ENCODE measurements around the gene ABHD17A.
"Not testable (repeated sequence)": the region's sequence is repeated elsewhere in the genome, so short reads cannot be mapped to it uniquely, and the experiment has no call there.

Gene ABHD17A

DNA sequence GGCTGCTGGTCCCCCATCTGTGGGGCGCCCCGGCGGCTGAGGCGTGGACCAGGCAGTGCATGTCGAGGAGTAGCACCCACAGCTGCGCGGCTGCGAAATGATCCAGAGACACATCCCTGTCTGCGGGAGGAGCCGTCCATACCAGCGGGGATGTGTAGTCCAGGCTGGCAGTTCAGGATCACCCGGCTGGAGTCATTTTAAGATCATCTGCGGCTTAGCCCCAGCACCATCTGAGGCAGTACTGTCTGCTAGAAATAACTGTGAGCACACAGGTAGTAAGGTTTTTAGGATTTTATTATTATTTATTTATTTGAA, 23.0 kb upstream of the ABHD17A start:
- no peak for DNase-seq

DNA sequence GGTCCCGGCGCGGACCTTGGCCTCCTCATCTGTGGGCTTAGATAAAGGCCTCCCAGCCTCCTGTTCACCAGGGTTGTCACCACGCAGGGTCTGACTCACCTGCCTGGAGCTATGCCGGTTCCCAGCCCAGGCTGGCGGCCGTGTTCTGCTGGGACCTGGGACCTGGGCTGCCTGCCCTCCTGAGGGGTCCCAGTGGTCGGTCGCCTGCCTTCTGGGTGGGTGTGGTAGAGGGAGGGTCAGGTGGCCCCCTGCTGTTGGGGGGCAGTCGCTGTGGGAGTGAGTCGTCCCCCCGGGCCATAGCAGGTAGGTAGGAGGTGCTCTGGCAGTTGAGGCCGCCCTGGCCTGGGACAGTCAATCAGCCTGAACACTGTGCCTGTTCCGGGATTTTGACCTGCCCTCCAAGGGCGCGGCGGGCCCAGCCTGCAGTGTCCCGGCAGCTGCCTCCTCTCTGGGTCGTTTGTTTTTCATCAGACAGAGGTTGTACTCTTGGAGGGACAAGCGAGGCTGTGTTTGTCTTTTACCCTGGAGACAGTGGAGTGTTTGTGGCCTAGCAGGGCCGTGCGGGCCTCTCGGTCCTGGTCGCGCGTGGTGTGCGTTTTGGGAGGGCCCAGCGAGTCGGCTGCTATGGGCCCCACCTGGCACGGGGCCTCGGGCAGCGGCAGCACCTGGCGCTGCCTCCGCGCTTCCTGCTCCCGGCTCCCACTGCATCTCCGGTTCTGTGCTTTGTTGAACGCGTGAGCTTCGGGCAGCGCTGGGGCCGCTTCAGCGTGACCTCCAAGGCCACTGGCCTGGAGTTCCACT, 22.5 kb upstream of the ABHD17A start:
- DNase-seq: no peak

DNA sequence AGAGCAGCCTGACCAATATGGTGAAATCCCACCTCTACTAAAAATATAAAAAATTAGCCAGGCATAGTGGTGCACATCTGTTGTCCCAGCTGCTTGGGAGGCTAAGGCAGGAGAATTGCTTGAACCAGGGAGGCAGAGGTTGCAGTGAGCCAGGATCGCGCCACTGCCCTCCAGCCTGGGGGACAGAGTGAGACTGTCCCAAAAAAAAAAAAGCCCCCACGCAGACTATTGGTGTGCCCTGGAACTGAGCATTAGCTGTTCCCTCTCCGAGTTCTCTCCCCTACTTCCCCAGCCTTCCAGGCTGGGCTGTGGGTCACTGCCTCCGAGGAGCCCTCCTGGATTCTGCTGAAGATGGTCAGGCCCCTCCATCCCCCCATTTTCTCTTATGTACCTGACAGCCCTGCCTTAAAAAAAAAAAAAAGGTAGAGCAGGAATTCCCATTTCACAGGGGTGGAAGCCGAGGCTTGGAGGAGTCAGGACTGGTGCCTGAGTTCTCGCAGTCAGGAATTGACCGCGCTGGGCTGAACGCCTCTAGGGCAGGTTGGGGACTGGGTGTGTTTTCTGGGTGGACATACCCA, 21.8 kb upstream of the ABHD17A start:
- no peak for DNase-seq

DNA sequence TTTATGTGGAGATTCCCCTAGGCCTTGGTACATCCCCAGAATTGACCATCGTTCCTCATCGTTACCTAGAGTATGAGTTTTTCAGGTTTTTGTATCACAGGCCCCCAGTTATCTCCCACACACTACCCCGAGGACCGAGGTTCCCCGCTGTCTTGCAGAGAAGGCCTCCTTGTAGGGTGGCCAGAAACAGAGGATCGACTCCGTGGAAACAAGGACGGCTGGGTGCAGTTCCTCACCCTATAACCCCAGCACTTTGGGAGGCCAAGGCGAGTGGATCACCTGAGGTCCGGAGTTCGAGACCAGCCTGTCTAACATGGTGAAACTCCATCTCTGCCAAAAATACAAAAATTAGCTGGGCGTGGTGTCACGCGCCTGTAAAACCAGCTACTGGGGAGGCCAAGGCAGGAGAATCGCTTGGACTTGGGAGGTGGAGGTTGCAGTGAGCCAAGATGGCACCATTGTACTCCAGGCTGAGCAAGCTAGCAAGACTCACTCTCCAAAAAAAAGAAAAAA, 20.6 kb upstream of the ABHD17A start:
- DNase-seq: no peak

GRCh38 chr19:1905110-1905862, 20.0 kb upstream of the ABHD17A start, which contains the start of the genes ADAT3 and SCAMP4:
Gene ADAT3, plus strand, starts transcription at chr19:1905399. Its CDS starts 6,649 bp downstream, at chr19:1912048.
Gene SCAMP4, plus strand, starts transcription at chr19:1905399. Its CDS starts 9,621 bp downstream, at chr19:1915020.
- peak; percentile 89 for DNase-seq

GRCh38 chr19:1904860-1905109, 19.5 kb upstream of the ABHD17A start:
- no peak for DNase-seq

- DNase-seq: no peak
These were observed 17.6 kb upstream of the ABHD17A start for GRCh38 chr19:1902923-1903322.

DNA sequence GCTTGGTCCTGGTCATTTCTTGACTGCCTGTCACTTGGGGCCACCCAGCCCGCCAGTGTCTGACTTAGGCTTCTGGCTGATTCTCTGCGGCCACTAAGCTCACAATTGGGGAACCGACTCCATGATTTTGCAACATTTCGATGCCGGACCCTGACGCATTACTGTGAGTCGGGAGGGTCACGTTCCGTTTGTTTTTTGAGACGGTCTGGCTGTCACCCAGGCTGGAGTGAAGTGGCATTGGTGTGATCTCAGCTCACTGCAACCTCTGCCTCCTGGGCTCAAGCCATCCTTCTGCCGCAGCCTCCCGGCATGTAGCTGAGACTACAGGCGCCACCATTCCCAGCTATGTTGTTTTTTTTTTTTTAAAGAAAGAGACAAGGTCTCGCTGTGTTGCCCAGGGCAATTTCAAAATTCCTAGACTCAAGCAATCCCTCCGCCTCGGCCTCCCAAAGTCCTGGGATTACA, 16.7 kb upstream of the ABHD17A start:
- DNase-seq: no peak

GRCh38 chr19:1896508-1896907, 11.2 kb upstream of the ABHD17A start:
- DNase-seq: no peak

DNA sequence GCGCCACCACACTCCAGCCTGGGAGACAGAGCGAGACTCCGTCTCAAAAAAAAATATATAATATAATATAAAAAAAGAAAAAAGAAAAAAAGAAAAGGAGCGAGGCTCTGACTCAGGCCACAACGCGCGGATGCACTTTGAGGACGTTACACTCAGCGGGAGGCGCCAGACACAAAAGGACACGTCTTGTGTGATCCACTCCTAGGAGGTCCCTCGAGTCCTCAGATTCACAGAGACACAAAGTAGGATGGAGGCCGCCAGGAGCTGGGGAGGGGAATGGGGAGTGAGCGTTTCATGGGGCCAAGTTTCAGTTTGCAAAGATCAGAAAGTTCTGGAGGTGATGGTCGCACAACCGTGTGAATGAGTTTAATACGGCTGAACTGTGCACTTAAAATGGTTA, 8.5 kb upstream of the ABHD17A start:
- DNase-seq: no peak

- DNase-seq: no peak
These were observed 4.6 kb upstream of the ABHD17A start for GRCh38 chr19:1889907-1890306.

DNA sequence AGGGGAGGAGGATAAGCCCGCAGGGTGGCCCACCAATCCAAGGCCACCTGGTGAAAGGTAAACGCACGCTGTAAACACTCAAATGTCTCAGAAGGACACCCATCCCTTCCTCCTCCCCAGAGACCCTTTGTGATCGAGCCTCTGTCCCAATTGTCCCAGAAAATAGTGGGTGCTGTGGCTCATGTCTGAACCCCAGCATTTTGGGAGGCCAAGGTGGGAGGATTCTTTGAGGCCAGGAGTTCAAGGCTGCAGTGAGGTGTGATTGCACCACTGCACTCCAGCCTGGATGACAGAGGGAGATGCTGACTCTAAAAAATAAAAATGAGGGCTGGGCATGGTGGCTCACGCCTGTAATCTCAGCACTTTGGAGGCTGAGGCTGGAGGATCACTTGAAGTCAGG, 3.1 kb upstream of the ABHD17A start:
- DNase-seq: no peak

DNA sequence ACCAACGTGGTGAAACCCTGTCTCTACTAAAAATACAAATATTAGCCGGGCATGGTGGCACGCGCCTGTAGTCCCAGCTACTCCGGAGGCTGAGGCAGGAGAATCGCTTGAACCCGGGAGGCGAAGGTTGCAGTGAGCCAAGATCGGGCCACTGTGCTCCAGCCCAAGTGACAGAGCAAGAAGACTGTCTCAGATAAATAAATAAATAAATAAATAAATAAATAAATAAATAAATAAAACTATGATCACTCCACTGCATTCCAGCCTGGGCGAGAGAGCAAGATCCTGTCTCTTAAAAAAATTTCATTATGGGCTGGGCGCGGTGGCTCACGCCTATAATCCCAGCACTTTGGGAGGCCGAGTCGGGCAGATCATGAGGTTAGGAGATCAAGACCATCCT, 1.1 kb upstream of the ABHD17A start:
- not testable (repeated sequence) for DNase-seq

GRCh38 chr19:1884719-1885334, 469 bp downstream of the ABHD17A start:
- no peak for DNase-seq

- DNase-seq: no peak
These were observed 991 bp downstream of the ABHD17A start for GRCh38 chr19:1884291-1884718.

- DNase-seq: no peak
These were observed 1.5 kb downstream of the ABHD17A start for GRCh38 chr19:1883784-1884183.

DNA sequence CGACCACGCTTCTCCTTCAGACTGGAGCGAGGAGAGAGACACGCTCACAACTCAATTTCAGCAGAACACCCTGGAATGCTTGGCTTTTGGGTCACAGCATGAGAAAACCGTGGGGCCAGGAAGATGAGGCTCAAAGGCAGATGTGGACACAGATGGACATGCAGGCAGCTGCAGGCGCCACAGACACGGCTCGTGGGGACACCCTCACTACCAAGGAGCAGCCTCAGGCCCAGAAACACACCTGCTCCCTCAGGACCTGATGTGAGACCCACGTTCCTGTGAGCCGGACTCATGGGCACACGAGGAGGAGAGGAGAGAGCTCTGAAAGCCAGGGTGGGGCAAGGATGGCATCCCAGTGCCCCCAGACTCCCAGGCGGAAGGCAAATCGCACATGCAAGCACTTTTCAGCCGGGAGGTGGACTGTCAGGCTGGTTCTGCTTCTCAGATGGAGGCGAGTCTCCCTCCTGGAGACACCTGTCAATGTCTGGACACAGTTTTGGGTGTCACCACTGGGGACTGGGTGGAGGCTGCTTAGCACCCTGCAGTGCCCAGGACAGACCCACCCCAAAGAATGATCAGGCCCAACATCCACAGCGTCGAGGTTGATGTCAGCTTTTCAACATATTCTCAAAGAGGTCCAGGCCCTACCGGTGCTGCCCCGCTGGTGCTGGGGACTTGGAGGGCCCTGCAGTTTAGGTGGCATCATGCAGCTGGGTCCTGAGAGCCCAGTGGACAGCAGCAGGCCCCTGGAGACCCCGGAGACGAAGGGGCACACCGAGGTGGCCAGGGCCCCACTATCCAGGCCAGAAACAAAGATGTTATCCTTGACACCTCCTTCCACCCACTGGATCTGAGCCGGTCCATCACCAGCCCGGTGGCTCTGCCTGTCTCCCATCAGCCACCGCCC, 2.3 kb downstream of the ABHD17A start:
- DNase-seq: no peak

- DNase-seq: no peak
These were observed 3.1 kb downstream of the ABHD17A start for GRCh38 chr19:1882089-1882785.

- not testable (repeated sequence) for DNase-seq
These were observed 3.8 kb downstream of the ABHD17A start for GRCh38 chr19:1881393-1882088.

DNA sequence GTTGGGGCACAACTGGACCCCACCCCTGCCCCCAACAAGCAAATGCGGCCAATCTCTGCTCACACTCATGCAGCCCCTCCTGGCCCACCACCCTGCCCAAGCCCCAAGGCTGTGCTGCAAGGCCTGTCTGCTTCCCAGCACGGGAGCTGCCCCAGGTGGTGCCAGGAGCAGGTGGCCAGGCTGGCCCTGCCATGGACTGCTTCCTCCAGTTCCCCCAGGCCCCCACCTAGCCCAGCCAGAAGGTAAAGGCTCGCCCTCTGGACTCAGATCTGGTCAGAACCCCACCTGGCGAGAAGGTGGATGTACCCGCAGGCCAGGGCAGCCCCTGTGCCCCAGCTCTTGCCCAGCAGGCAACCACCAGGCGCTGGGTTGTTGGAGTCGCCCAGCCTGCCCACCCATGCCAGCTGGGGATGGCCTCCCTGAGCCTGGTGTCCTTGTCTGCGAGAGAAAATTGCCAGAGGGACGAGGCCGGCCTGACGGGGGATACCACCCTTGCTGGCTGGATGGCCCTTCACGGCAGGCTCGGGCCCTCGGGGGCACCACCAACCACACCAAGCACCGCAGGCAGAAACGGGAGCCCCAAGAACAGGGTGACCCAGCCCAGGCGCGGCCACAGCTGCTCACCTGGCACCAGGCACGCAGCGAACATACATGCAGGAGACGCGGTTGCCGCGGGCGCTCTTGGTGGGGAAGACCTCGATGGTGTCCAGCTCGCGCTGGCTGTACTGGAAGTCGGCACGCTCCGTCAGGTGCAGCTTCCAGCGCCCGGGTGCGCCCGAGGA, 4.5 kb downstream of the ABHD17A start:
- DNase-seq: no peak
